ENCODE measurements around the gene PYGO2.

Gene PYGO2

GRCh38 chr1:154943649-154944400 lies 17.8 kb downstream of the PYGO2 start:
- no peak for DNase-seq (ENCODE audit: low read depth in 1 of 2, low spot score in 1 of 2)

GRCh38 chr1:154941333-154942013 lies 20.1 kb downstream of the PYGO2 start:
- no peak for DNase-seq (ENCODE audit: low read depth in 1 of 2, low spot score in 1 of 2)

- DNase-seq (ENCODE audit: low read depth in 1 of 2, low spot score in 1 of 2), result no peak
Measured at GRCh38 chr1:154940651-154941194, 20.9 kb downstream of the PYGO2 start.

GRCh38 chr1:154940213-154940560 lies 21.4 kb downstream of the PYGO2 start:
- no peak for DNase-seq (ENCODE audit: low read depth in 1 of 2, low spot score in 1 of 2)

- no peak for DNase-seq (ENCODE audit: low read depth in 1 of 2, low spot score in 1 of 2)
Measured at GRCh38 chr1:154938604-154939399, 22.8 kb downstream of the PYGO2 start.

GRCh38 chr1:154937988-154938386 lies 23.6 kb downstream of the PYGO2 start:
- no peak for DNase-seq (ENCODE audit: low read depth in 1 of 2, low spot score in 1 of 2)

GRCh38 chr1:154937085-154937987 lies 24.2 kb downstream of the PYGO2 start:
- peak; percentile 30 to 76 for DNase-seq (ENCODE audit: low read depth in 1 of 2, low spot score in 1 of 2)

- DNase-seq (ENCODE audit: low read depth in 1 of 2, low spot score in 1 of 2), result peak; percentile 84 to 86
Measured at GRCh38 chr1:154936555-154937084, 25.0 kb downstream of the PYGO2 start, which contains the start of gene PMVK. TSS of gene PMVK (minus strand) at chr1:154936719. CDS start at chr1:154936685, 34 bp downstream.

GRCh38 chr1:154935749-154936554 lies 25.6 kb downstream of the PYGO2 start:
- no peak for DNase-seq (ENCODE audit: low read depth in 1 of 2, low spot score in 1 of 2)

GRCh38 chr1:154934358-154934948 lies 27.1 kb downstream of the PYGO2 start:
- no peak for DNase-seq (ENCODE audit: low read depth in 1 of 2, low spot score in 1 of 2)

GRCh38 chr1:154931940-154932487 lies 29.6 kb downstream of the PYGO2 start:
- DNase-seq (ENCODE audit: low read depth in 1 of 2, low spot score in 1 of 2), result no peak

- DNase-seq (ENCODE audit: low read depth in 1 of 2, low spot score in 1 of 2), result no peak
Measured at GRCh38 chr1:154926201-154926600, 35.4 kb downstream of the PYGO2 start.

GRCh38 chr1:154925335-154926170 lies 36.0 kb downstream of the PYGO2 start:
- no peak for DNase-seq (ENCODE audit: low read depth in 1 of 2, low spot score in 1 of 2)

- DNase-seq (ENCODE audit: low read depth in 1 of 2, low spot score in 1 of 2), result no peak
Measured at GRCh38 chr1:154923695-154924094, 37.9 kb downstream of the PYGO2 start.

- DNase-seq (ENCODE audit: low read depth in 1 of 2, low spot score in 1 of 2), result no peak
Measured at GRCh38 chr1:154913273-154913672, 48.3 kb downstream of the PYGO2 start.

GRCh38 chr1:154912755-154913154 lies 48.8 kb downstream of the PYGO2 start:
- no peak for DNase-seq (ENCODE audit: low read depth in 1 of 2, low spot score in 1 of 2)

GRCh38 chr1:154911691-154912550 lies 49.7 kb downstream of the PYGO2 start:
- DNase-seq (ENCODE audit: low read depth in 1 of 2, low spot score in 1 of 2), result no peak

Data from stimulated activated CD4-positive, alpha-beta T cell treated with anti-CD3 and anti-CD28 coated beads, Interleukin-15, amount 100 ng/mL, for 1 hour (primary cell).